Colonic mucosa (tissue), 4 donors: ENCODE data around the gene EXO5. TPM values are rescaled to one million over a fixed set of nuclear protein-coding genes. Genes with fewer than 3 reads are reported as not detected.
A peak's percentile ranks its signal among the peaks of the same experiment; 100 is the strongest.
"Not testable (repeated sequence)": the region's sequence is repeated elsewhere in the genome, so short reads cannot be mapped to it uniquely, and the experiment has no call there.

Experiments used
- DNase-seq: peaks from one replicate; pipeline ENCODE4 v3.0.0-alpha.2; 2020
- H3K27ac ChIP-seq: fragments of 200-600 bp; one replicate; pipeline ENCODE4 v1.8.0; 2021
- H3K27me3 ChIP-seq: fragments of 200-600 bp; one replicate; pipeline ENCODE4 v1.8.0; 2021
- H3K36me3 ChIP-seq: fragments of 200-600 bp; one replicate; pipeline ENCODE4 v1.8.0; 2021
- H3K4me1 ChIP-seq: fragments of 200-600 bp; one replicate; pipeline ENCODE4 v1.8.0; 2021; ENCODE audit warnings: mild to moderate bottlenecking
- H3K4me3 ChIP-seq: fragments of 200-600 bp; one replicate; pipeline ENCODE4 v1.8.0; 2021
- H3K9ac ChIP-seq, 2 donors: one replicate each; pipeline ENCODE4 v1.7.0; 2013; ENCODE audit warnings: control low read depth in 2 of 2, low read depth in 2 of 2, low read length in 2 of 2
- H3K9me3 ChIP-seq: fragments of 200-600 bp; one replicate; pipeline ENCODE4 v1.8.0; 2021
- intact Hi-C: fragments of 100-400 bp; cut with DNase I; formaldehyde crosslinking; loops from one replicate; pipeline ENCODE4 v1.14.1; 2022
- total RNA-seq, 2 donors: library from RNA; stranded (reverse); fragmentation: NEBNext Ultra II Directional in 1 of 2; extraction: Animal tissue kit (Norgen Biotek cat#: 25700) in 1 of 2; gene quantifications; one replicate each; pipeline ENCODE4 v1.2.1, GENCODE V29; 2021
- TF ChIP-seq, protein P1 (sequence below): fragments of 200-600 bp; IDR thresholded peaks from one replicate; pipeline ENCODE4 v1.8.0; 2022; ENCODE audit warnings: antibody characterized with exemption, mild to moderate bottlenecking
- donor health status: healthy.
- donor health status: DM: no; HTN: no; CAD: no.
- donor health status: DM: no; HTN: no; CAD: no.

EXO5 gene
- total RNA-seq, 2 donors from 2014 or later = 5.5 to 8.7 TPM

DNA sequence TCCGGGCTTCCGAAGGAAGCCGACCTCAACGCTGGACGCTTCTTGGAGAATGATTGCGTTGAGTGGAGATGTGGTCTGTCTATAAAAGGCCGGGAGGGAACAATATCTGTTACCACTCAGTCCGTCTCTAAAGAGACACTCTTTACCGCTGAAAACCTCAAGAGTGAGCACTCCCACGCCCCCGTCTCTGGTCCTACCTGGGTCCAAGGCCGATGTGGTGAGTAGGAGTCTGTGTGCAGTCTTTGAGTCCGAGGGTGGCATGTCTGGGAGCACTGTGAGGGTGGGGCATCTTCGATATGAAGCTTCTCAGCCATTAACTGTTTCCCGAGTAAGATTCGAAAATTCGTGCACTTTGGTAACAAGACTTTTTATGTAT is 30.9 kb upstream of the EXO5 start:
- H3K27me3 ChIP-seq = no peaks in the 10 kb centered on the region
- peak overlapping the region; percentile 97 for H3K4me3 ChIP-seq
- no peaks in the 10 kb centered on the region for H3K36me3 ChIP-seq
- intact Hi-C loops = no loop called here
- H3K27ac ChIP-seq = peak overlapping the region; percentile 38
- H3K9me3 ChIP-seq = no peaks in the 10 kb centered on the region
- DNase-seq = peak; percentile 31
- H3K4me1 ChIP-seq = no peaks in the 10 kb centered on the region
- peak overlapping the region; percentile 80 to 84 for H3K9ac ChIP-seq
- TF ChIP-seq, protein P1, sequence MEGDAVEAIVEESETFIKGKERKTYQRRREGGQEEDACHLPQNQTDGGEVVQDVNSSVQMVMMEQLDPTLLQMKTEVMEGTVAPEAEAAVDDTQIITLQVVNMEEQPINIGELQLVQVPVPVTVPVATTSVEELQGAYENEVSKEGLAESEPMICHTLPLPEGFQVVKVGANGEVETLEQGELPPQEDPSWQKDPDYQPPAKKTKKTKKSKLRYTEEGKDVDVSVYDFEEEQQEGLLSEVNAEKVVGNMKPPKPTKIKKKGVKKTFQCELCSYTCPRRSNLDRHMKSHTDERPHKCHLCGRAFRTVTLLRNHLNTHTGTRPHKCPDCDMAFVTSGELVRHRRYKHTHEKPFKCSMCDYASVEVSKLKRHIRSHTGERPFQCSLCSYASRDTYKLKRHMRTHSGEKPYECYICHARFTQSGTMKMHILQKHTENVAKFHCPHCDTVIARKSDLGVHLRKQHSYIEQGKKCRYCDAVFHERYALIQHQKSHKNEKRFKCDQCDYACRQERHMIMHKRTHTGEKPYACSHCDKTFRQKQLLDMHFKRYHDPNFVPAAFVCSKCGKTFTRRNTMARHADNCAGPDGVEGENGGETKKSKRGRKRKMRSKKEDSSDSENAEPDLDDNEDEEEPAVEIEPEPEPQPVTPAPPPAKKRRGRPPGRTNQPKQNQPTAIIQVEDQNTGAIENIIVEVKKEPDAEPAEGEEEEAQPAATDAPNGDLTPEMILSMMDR = no peak

DNA sequence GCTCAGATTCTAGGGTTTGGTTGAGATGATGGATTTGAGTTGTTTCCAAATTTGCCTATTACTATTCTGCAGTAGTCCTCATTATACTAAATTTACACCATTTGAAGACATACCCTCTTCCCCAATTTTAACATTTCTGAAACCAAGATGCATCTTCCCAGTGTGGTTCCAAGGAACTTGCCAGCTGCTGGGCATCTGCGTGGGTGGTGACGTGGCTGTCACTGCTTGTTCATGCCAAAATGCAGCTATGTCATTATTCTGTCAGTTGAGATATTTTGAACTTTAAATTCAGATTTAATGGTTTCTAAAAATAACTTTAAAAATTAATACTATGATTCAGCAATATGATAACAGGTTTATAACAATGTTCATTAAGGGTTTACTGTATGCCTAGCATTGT is 30.3 kb upstream of the EXO5 start:
- DNase-seq = no peak
- Histone ChIP-seq H3K9me3 (no peaks in the 10 kb centered on the region), H3K27ac (no peak overlapping the region), H3K27me3 (no peaks in the 10 kb centered on the region), H3K4me1 (no peaks in the 10 kb centered on the region), H3K4me3 (no peak overlapping the region), H3K9ac (peak overlapping the region in 1 of 2 donors; percentile 84), H3K36me3 (no peaks in the 10 kb centered on the region)
- intact Hi-C loops = no loop called here
- TF ChIP-seq, protein P1 = no peak

DNA sequence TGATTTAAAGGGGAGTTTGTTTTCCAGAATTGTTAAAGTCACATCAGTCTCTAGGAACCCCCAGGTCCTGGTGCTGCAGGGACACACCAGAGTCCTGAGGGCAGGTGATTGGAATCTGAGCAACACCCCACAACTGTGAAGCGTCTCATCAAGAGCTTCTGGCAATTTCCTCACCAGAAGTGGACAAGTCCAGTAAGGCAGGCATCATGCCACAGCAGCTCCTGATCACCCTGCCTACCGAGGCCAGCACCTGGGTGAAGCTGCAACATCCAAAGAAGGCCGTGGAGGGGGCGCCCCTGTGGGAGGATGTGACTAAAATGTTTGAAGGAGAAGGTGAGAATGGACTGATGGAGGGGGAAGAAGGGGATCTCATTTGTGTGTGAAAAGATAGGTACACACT is 29.4 kb upstream of the EXO5 start:
- Histone ChIP-seq H3K9me3 (no peaks in the 10 kb centered on the region), H3K27ac (no peak overlapping the region), H3K27me3 (no peaks in the 10 kb centered on the region), H3K4me1 (no peaks in the 10 kb centered on the region), H3K36me3 (no peaks in the 10 kb centered on the region), H3K9ac (no peak overlapping the region), H3K4me3 (no peak overlapping the region)
- no peak for DNase-seq
- TF ChIP-seq, protein P1 = no peak
- intact Hi-C loops = no loop called here

DNA sequence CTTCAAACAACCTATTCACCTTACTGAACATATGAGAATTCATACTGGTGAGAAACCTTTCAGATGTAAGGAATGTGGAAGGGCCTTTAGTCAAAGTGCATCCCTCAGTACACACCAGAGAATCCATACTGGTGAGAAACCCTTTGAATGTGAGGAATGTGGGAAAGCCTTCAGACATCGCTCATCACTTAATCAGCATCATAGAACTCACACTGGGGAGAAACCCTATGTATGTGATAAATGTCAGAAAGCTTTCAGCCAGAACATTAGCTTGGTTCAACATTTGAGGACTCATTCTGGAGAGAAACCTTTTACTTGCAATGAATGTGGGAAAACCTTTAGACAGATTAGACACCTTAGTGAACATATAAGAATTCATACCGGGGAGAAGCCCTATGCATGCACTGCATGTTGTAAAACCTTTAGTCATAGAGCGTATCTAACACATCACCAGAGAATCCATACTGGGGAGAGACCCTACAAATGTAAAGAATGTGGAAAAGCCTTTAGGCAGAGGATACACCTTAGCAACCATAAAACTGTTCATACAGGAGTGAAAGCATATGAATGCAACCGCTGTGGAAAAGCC is 13.2 kb upstream of the EXO5 start:
- Histone ChIP-seq H3K27ac (no peak overlapping the region), H3K27me3 (no peaks in the 10 kb centered on the region), H3K9me3 (no peaks in the 10 kb centered on the region), H3K4me3 (no peak overlapping the region), H3K36me3 (no peaks in the 10 kb centered on the region), H3K4me1 (no peaks in the 10 kb centered on the region), H3K9ac (no peak overlapping the region)
- DNase-seq = no peak
- intact Hi-C loops = no loop called here
- TF ChIP-seq, protein P1 = no peak

DNA sequence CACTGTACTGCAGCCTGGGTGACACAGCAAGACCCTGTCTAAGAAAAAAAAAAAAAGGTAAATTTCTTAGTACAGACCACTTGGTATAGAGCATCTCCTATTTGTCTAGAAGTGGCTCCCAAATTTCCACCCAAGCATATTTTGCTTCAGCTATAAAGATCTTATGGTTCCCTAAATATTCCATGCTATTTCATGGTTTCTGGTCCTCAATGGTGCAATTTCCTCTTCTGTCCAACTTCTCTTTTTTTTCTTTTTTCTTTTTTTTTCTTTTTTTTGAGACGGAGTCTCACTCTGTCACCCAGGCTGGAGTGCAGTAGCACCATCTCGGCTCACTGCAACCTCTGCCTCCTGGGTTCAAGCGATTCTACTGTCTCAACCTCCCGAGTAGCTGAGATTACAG is 5.9 kb upstream of the EXO5 start:
- intact Hi-C loops, H3K27ac ChIP-seq, H3K36me3 ChIP-seq, H3K9ac ChIP-seq, H3K4me3 ChIP-seq, DNase-seq, H3K9me3 ChIP-seq, H3K4me1 ChIP-seq, H3K27me3 ChIP-seq: not testable (repeated sequence)

DNA sequence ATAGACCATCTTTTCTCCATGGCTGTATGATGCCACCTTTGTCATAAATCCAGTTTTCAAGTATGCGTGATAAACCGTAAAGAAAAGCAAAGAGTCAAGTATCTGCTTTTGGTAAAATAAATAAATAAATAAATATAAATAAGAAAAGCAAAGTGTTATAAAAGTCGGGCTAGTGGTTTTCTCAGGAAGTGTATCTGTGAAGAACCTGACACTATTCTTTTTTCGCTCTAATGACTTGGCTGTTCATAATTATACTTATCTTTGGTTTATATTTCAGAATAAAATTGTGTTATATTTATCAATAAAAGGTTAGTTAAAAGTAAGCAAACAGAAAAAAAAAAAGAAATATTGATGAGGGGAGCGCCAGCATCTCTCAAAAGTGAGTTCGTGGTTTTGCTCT is 594 bp upstream of the EXO5 start:
- Histone ChIP-seq H3K9ac (peak overlapping the region; percentile 78 to 79), H3K9me3 (no peaks in the 10 kb centered on the region), H3K4me1 (no peaks in the 10 kb centered on the region), H3K27ac (no peak overlapping the region), H3K4me3 (peak overlapping the region; percentile 77), H3K27me3 (no peaks in the 10 kb centered on the region), H3K36me3 (no peaks in the 10 kb centered on the region)
- intact Hi-C loops = no loop called here
- TF ChIP-seq, protein P1 = no peak
- DNase-seq = no peak
